Amygdala (tissue), 56 donors: ENCODE measurements around the gene CDYL2.
"Not testable (repeated sequence)": the region's sequence is repeated elsewhere in the genome, so short reads cannot be mapped to it uniquely, and the experiment has no call there.

ENCODE experiments used
- DNase-seq, 56 donors: peaks; one replicate each; lab custom pipeline; 2025; lab: John Stamatoyannopoulos, UW

CDYL2 gene

GRCh38 chr16:80812593-80812992, 8.2 kb upstream of the CDYL2 start:
- no peak for DNase-seq

GRCh38 chr16:80809366-80809765, 5.0 kb upstream of the CDYL2 start:
- DNase-seq, result no peak

GRCh38 chr16:80807906-80808305, 3.5 kb upstream of the CDYL2 start:
- DNase-seq, result no peak

GRCh38 chr16:80806927-80807340, 2.5 kb upstream of the CDYL2 start:
- DNase-seq, result no peak

GRCh38 chr16:80806289-80806688, 1.9 kb upstream of the CDYL2 start:
- DNase-seq, result no peak

GRCh38 chr16:80804056-80804525, 307 bp downstream of the CDYL2 start:
- DNase-seq, result peak in 33 of 56 donors; percentile 2 to 58 (median 26)

GRCh38 chr16:80803339-80804055, 901 bp downstream of the CDYL2 start:
- peak in 3 of 56 donors; percentile 6 to 18 (median 16) for DNase-seq

GRCh38 chr16:80802902-80803301, 1.5 kb downstream of the CDYL2 start:
- no peak for DNase-seq

GRCh38 chr16:80802138-80802537, 2.3 kb downstream of the CDYL2 start:
- DNase-seq, result no peak

- DNase-seq, result no peak
Observed at GRCh38 chr16:80794071-80794470, 10.3 kb downstream of the CDYL2 start.

GRCh38 chr16:80792031-80792430, 12.4 kb downstream of the CDYL2 start:
- no peak for DNase-seq

- DNase-seq, result no peak
Observed at GRCh38 chr16:80791411-80791810, 13.0 kb downstream of the CDYL2 start.

GRCh38 chr16:80790751-80791150, 13.6 kb downstream of the CDYL2 start:
- DNase-seq, result no peak

GRCh38 chr16:80788027-80788426, 16.4 kb downstream of the CDYL2 start:
- no peak for DNase-seq

GRCh38 chr16:80786561-80786960, 17.8 kb downstream of the CDYL2 start:
- not testable (repeated sequence) for DNase-seq

- DNase-seq, result no peak
Observed at GRCh38 chr16:80784951-80785350, 19.4 kb downstream of the CDYL2 start.

- no peak for DNase-seq
Observed at GRCh38 chr16:80778703-80779102, 25.7 kb downstream of the CDYL2 start.

GRCh38 chr16:80776856-80777255, 27.5 kb downstream of the CDYL2 start:
- no peak for DNase-seq

- no peak for DNase-seq
Observed at GRCh38 chr16:80775450-80775849, 28.9 kb downstream of the CDYL2 start.

GRCh38 chr16:80766798-80767197, 37.6 kb downstream of the CDYL2 start:
- no peak for DNase-seq

GRCh38 chr16:80759419-80760162, 44.8 kb downstream of the CDYL2 start:
- no peak for DNase-seq

GRCh38 chr16:80754476-80754875, 49.9 kb downstream of the CDYL2 start:
- DNase-seq, result no peak
